Measurements from ENCODE around the gene PRSS27.

- TF ChIP-seq ELF1 (IDR thresholded peaks at IDR 0.05) (no peak), EP300 (IDR thresholded peaks at IDR 0.05; ENCODE audit: borderline replicate concordance in 1 of 2, low read depth in 1 of 2, low read length in 1 of 2) (no peak), YY1 (IDR thresholded peaks at IDR 0.05; ENCODE audit: low read depth) (no peak), POLR2AphosphoS5 (IDR thresholded peaks at IDR 0.05; ENCODE audit: low read depth, low read length) (no peak), EZH2phosphoT487 (IDR thresholded peaks at IDR 0.05; ENCODE audit: borderline replicate concordance, low read depth) (no peak)
- TF ChIP-seq, protein P1, sequence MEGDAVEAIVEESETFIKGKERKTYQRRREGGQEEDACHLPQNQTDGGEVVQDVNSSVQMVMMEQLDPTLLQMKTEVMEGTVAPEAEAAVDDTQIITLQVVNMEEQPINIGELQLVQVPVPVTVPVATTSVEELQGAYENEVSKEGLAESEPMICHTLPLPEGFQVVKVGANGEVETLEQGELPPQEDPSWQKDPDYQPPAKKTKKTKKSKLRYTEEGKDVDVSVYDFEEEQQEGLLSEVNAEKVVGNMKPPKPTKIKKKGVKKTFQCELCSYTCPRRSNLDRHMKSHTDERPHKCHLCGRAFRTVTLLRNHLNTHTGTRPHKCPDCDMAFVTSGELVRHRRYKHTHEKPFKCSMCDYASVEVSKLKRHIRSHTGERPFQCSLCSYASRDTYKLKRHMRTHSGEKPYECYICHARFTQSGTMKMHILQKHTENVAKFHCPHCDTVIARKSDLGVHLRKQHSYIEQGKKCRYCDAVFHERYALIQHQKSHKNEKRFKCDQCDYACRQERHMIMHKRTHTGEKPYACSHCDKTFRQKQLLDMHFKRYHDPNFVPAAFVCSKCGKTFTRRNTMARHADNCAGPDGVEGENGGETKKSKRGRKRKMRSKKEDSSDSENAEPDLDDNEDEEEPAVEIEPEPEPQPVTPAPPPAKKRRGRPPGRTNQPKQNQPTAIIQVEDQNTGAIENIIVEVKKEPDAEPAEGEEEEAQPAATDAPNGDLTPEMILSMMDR (IDR thresholded peaks at IDR 0.05): no peak
Measured at GRCh38 chr16:2691491-2692248, 28.4 kb downstream of the PRSS27 start.
